Central memory CD8-positive, alpha-beta T cell (primary cell): Measurements from ENCODE around the gene FERMT1.

Source experiments
- ATAC-seq: fragments of 150-1000 bp; cut with Tn5 transposase; replicated peaks from 2 replicates; pipeline ENCODE4 v1.10.0; 2022; ENCODE audit warnings: mild to moderate bottlenecking, moderate FRiP score, moderate number of reproducible peaks; ENCODE audit not compliant: poor library complexity, severe bottlenecking; ENCODE audit errors: extremely low read depth
- DNase-seq, 2 donors: peaks; one replicate each; pipeline ENCODE4 v3.0.0; 2021; ENCODE audit warnings: low spot score in 2 of 2
- H3K27ac Mint-ChIP-seq: one replicate; pipeline ENCODE4 v1.8.0; 2022; ENCODE audit warnings: low read depth, mild to moderate bottlenecking, moderate library complexity, mixed read lengths
- H3K27me3 Mint-ChIP-seq: one replicate; pipeline ENCODE4 v1.8.0; 2022; ENCODE audit warnings: mixed read lengths
- H3K36me3 Mint-ChIP-seq: one replicate; pipeline ENCODE4 v1.8.0; 2022; ENCODE audit warnings: mild to moderate bottlenecking, moderate library complexity, mixed read lengths; ENCODE audit not compliant: insufficient read depth
- H3K4me1 Mint-ChIP-seq: one replicate; pipeline ENCODE4 v1.8.0; 2022; ENCODE audit warnings: mixed read lengths
- H3K4me3 Mint-ChIP-seq: one replicate; pipeline ENCODE4 v1.8.0; 2022; ENCODE audit warnings: mild to moderate bottlenecking, moderate library complexity, mixed read lengths
- H3K9me3 Mint-ChIP-seq: one replicate; pipeline ENCODE4 v1.8.0; 2022; ENCODE audit warnings: mixed read lengths

The FERMT1 gene

DNA sequence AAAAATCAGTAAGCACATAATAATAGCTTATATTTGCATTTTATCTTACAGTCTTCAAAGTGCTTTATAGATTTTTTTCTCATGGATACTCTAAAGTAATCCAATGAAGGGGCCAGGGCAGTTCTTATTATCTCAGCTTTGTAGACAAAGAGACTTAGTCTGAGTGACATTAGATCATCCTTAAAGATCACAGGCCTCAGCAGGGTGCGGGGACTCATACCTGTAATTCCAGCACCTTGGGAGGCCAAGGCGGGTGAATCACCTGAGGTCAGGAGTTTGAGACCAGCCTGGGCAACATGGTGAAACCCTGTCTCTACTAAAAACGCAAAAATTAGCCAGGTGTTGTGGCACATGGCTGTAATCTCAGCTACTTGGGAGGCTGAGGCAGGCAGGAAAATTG, 14.5 kb downstream of the FERMT1 start:
- peaks cover 39% of the 10 kb centered on the region for H3K27me3 Mint-ChIP-seq
- no peak for ATAC-seq
- H3K4me1 Mint-ChIP-seq: no peaks in the 10 kb centered on the region
- H3K4me3 Mint-ChIP-seq: no peak overlapping the region
- H3K36me3 Mint-ChIP-seq: no peaks in the 10 kb centered on the region
- H3K27ac Mint-ChIP-seq: no peak overlapping the region
- DNase-seq: no peak
- H3K9me3 Mint-ChIP-seq: peaks cover 5% of the 10 kb centered on the region

DNA sequence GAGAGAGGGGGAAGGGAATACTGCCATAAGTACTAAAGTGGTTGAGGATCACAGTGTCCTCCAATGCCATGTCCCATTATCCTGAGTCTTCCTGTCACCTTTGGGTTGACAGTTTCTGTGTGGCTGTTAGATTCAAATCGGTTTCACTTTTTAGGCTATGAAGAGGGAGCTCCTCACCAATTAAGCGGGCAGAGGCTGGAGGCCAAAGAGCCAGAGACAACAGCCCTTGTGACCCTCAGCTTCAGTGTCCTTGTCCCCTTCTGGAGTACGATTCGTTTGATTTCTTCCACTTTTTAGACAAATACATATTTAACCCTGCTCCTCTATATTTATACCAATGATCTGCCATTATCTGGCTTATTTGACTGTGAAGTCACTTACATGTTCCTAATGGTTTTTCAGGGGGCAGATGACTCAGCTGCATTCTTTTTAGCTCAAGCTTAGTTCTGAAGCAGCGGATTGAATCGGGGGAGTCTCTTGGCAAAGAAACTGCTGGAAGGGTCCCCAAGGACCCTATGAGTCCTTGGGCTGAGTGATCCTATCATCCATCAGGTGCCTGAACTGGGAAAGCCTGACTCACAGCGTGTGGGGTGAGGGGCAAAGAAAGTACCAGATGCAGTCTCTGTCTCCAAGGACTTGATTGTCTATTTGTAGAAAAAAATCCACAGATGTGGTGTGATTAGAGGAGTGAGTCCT, 18.2 kb downstream of the FERMT1 start:
- ATAC-seq: no peak

DNA sequence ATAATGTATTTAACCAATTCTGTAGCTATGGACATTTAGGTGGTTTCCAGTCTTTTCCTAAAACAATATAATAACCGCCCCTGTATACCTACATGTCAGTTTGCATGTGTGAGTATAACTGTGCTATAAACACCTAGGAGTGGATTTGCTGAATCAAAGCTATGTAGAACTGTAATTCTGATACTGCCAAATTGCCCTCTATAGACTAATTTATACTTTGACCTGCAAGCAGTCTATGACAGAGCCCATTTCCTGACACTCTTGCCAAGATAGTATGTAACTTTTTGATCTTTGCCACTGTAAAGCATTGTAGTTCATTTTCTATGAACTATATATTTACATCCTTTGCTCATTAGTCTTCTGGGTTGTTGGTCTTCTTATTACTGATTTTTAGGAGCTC, 19.5 kb downstream of the FERMT1 start:
- H3K4me3 Mint-ChIP-seq: no peak overlapping the region
- ATAC-seq (no peak), DNase-seq (no peak)
- H3K27me3 Mint-ChIP-seq: peaks cover 36% of the 10 kb centered on the region
- H3K4me1 Mint-ChIP-seq: no peaks in the 10 kb centered on the region
- H3K27ac Mint-ChIP-seq: no peak overlapping the region
- no peaks in the 10 kb centered on the region for H3K36me3 Mint-ChIP-seq
- H3K9me3 Mint-ChIP-seq: no peaks in the 10 kb centered on the region

More for the DNA sequence above, 18.2 kb downstream of the FERMT1 start:
- no peak overlapping the region for H3K27ac Mint-ChIP-seq
- H3K36me3 Mint-ChIP-seq: no peaks in the 10 kb centered on the region
- no peak overlapping the region for H3K4me3 Mint-ChIP-seq
- H3K9me3 Mint-ChIP-seq: no peaks in the 10 kb centered on the region
- DNase-seq: no peak
- peaks cover 36% of the 10 kb centered on the region for H3K27me3 Mint-ChIP-seq
- H3K4me1 Mint-ChIP-seq: no peaks in the 10 kb centered on the region

DNA sequence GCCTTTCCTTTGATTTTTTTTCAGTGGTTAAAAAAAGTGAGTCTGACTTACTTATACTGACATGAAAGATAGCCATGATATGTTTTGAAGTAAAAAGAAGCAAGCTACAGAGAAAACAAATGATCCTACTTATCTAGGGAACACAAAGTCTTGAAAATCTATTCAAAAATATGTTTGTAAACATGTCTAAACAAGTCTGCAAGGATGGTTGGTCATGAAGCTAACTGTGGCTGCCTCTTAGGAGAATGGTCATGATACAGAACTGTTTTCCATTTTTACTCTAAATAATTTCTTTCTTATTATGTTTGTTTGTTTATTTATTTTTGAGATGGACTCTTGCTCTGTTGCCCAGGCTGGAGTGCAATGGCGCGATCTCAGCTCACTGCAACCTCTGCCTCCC, 21.5 kb downstream of the FERMT1 start:
- peaks cover 42% of the 10 kb centered on the region for H3K27me3 Mint-ChIP-seq
- ATAC-seq (no peak), DNase-seq (no peak)
- H3K27ac Mint-ChIP-seq: no peak overlapping the region
- H3K4me1 Mint-ChIP-seq: no peaks in the 10 kb centered on the region
- no peaks in the 10 kb centered on the region for H3K36me3 Mint-ChIP-seq
- H3K4me3 Mint-ChIP-seq: no peak overlapping the region
- no peaks in the 10 kb centered on the region for H3K9me3 Mint-ChIP-seq

DNA sequence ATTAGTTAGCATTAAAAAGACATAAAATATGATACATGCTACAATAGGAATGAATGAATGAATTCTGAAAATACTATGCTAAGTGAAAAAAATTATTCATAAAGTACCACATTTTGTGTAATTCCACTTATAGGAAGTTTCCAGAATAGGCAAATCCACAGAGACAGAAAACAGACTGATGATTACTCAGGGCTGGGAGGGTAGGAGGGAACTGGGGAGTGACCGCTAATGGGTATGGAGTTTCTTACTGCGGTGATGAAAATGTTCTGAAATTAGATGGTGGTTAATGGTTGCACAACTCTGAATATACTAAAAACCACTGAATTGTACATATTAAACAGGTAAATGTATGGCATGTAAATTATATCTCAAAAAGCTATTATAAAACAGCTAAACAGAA, 22.6 kb downstream of the FERMT1 start:
- Mint-ChIP-seq H3K4me3 (no peak overlapping the region), H3K36me3 (no peaks in the 10 kb centered on the region), H3K9me3 (no peaks in the 10 kb centered on the region), H3K4me1 (no peaks in the 10 kb centered on the region), H3K27ac (no peak overlapping the region), H3K27me3 (peaks cover 34% of the 10 kb centered on the region)
- no peak for DNase-seq
- ATAC-seq: no peak

DNA sequence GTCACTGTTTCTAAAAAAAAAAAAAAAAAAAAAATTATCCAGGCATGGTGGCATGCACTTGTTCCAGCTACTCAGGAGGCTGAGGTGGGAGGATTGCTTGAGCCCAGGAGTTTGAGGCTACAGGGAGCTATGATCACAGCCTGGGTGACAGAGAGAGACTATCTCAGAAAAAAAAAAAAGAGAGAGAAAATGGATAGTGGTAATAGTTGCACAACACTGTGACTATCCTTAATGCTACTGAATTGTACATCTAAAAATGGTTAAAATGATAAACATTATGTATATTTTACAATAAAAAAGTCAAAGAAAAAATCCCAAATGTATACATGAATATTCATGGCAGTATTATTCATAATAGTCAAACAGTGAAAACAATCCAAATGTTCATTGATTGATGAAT, 23.0 kb downstream of the FERMT1 start:
- Mint-ChIP-seq H3K4me3 (no peak overlapping the region), H3K36me3 (no peaks in the 10 kb centered on the region), H3K27me3 (peaks cover 36% of the 10 kb centered on the region), H3K9me3 (no peaks in the 10 kb centered on the region), H3K27ac (no peak overlapping the region), H3K4me1 (no peaks in the 10 kb centered on the region)
- DNase-seq: no peak
- no peak for ATAC-seq

DNA sequence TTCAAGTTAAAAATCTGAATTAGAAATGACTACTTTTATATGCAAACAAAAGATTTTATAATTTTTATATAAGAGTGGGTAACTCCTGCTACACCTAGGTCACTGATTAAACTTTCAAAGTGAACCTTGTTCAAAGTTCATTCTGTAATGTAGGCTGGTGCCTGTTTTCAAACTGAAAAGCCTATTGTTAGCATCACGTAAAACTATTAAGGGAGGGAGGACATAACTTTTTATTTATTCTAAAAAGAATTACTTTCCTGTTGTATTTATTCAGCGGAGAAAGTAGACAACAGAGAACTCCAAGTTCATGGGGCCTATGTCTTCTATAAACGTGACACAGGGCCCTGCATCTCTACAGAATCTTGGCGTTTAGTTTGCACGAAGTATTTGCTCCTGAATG, 27.4 kb downstream of the FERMT1 start:
- DNase-seq (no peak), ATAC-seq (no peak)
- Mint-ChIP-seq H3K27ac (no peak overlapping the region), H3K9me3 (no peaks in the 10 kb centered on the region), H3K4me3 (no peak overlapping the region), H3K27me3 (peaks cover 34% of the 10 kb centered on the region), H3K4me1 (no peaks in the 10 kb centered on the region), H3K36me3 (no peaks in the 10 kb centered on the region)

DNA sequence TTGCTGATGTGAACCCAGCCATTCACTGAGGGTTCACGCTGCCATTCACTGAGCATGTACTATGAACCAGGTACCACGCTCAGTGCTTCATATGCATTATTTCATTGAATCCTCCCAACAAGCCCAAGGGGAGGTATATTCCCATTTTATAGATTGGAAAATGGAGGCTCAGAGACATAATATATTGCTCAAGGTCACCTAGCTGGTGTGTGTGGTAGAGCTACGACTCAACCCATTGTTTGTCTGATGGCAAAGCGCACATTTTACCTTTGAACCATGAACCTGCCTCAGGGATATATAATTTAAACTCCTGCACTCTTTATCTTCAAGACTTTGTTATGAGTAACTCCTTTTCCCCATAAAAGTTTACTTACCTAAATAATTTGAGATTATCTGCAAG, 28.3 kb downstream of the FERMT1 start:
- no peaks in the 10 kb centered on the region for H3K36me3 Mint-ChIP-seq
- H3K4me3 Mint-ChIP-seq: no peak overlapping the region
- H3K27ac Mint-ChIP-seq: no peak overlapping the region
- DNase-seq (no peak), ATAC-seq (no peak)
- H3K9me3 Mint-ChIP-seq: no peaks in the 10 kb centered on the region
- no peaks in the 10 kb centered on the region for H3K4me1 Mint-ChIP-seq
- H3K27me3 Mint-ChIP-seq: peaks cover 43% of the 10 kb centered on the region

DNA sequence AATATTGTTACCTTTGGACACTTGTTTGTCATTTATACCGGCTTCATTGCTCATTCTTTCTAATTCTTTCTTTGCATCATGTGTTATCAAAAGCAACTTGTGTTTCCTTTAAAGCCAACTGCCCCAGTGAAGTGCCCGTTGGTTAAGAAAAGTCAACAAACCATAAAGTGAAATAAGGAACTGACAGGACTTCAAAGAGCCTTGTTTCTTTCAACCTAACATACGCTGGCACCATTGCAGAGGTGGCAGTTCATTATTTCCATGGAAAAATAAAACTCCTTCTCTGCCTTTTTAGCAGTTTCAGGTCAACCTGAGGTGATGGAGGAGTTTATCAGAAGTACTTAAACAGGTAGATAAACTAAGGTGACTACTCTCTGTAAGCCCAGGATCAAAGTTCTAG, 28.8 kb downstream of the FERMT1 start:
- no peak overlapping the region for H3K27ac Mint-ChIP-seq

DNA sequence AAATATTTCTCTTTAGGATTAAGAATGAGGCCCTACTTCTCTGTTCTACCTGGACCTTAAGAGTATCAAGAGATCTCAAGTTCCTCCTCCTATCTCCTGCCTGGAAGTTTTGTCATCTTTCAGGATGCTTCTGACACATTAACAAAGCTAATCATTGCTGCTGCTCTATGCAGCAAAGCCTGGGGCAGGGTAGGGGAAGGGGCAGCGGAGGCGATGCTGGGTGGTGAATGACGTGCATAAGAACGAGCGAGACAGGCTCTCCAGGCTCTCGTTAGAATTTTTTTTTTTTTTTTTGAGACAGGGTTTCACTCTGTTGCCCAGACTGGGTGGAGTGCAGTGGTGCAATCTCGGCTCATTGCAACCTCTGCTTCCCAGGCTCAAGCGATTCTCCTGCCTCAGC, 31.2 kb downstream of the FERMT1 start:
- H3K9me3 Mint-ChIP-seq: no peaks in the 10 kb centered on the region
- no peak overlapping the region for H3K27ac Mint-ChIP-seq
- ATAC-seq (no peak), DNase-seq (no peak)
- H3K27me3 Mint-ChIP-seq: peaks cover 46% of the 10 kb centered on the region
- no peaks in the 10 kb centered on the region for H3K36me3 Mint-ChIP-seq
- no peak overlapping the region for H3K4me3 Mint-ChIP-seq
- no peaks in the 10 kb centered on the region for H3K4me1 Mint-ChIP-seq

More for the DNA sequence above, 28.8 kb downstream of the FERMT1 start:
- Mint-ChIP-seq H3K36me3 (no peaks in the 10 kb centered on the region), H3K4me1 (no peaks in the 10 kb centered on the region), H3K27me3 (peaks cover 48% of the 10 kb centered on the region), H3K9me3 (no peaks in the 10 kb centered on the region), H3K4me3 (no peak overlapping the region)
- DNase-seq: no peak
- ATAC-seq: no peak

DNA sequence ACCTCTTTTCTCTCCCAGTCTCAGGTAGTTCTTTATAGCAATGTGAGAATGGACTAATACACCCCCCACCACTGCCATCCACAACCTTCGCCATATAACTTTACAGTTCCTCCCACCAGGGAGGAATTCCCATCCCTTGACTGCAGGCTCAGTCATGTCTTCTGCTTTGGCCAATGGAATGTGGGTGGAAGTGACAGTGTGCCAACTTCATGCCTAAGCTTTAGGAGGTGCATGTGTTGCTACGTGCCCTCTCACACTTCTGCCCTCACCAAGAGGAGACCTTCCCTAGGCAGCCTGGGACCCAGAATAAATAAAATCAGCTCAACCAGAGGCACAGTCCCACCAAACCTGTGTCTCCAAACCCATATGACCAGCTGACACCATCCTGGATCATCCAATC, 36.0 kb downstream of the FERMT1 start:
- Mint-ChIP-seq H3K27ac (no peak overlapping the region), H3K36me3 (no peaks in the 10 kb centered on the region), H3K4me3 (no peak overlapping the region), H3K9me3 (no peaks in the 10 kb centered on the region), H3K4me1 (no peaks in the 10 kb centered on the region), H3K27me3 (peaks cover 28% of the 10 kb centered on the region)
- DNase-seq (no peak), ATAC-seq (no peak)

DNA sequence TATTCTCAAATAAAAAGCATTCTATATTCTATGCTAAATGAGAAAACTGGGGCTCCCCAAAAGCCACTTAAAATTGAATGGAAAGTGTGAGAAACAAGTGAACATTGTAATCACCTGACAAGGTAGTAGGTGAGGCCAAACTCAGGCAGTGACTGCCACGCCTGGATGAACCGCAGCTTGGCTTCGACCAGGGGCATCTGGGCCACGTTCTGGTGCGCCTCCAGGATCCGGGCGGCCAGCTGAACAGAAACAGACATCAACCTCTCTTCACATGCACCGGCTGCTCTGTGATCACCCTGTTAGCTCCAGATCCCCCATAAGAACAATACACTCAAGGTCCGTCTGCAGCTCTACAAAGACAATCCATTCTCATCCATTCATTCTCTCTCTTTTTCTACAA, 38.9 kb downstream of the FERMT1 start:
- H3K27ac Mint-ChIP-seq: no peak overlapping the region

DNA sequence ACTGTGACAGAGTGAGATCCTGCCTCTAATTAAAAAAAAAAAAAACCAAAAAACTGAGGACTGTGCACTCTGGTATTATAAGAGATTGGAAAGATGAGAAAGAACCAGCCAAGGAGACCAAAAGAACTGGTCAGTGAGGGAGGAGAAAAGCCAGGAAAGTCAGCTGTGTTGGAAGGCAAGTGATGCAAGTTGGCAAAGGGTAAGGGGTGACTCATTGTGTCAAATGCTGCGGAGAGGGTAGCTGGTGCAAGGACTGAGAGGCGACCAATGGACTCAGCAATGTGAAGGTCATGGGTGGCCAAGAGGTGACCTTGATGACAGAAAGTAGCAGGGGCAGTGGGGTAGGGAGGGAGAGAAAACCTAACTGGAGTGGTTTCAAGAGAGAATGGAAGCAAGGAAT, 41.6 kb downstream of the FERMT1 start:
- H3K27ac Mint-ChIP-seq: no peak overlapping the region
- H3K4me3 Mint-ChIP-seq: no peak overlapping the region
- no peaks in the 10 kb centered on the region for H3K4me1 Mint-ChIP-seq
- H3K36me3 Mint-ChIP-seq: no peaks in the 10 kb centered on the region
- H3K27me3 Mint-ChIP-seq: peaks cover 24% of the 10 kb centered on the region
- ATAC-seq: no peak
- no peak for DNase-seq
- no peaks in the 10 kb centered on the region for H3K9me3 Mint-ChIP-seq

More for the DNA sequence above, 38.9 kb downstream of the FERMT1 start:
- ATAC-seq (no peak), DNase-seq (no peak)
- Mint-ChIP-seq H3K9me3 (no peaks in the 10 kb centered on the region), H3K27me3 (peaks cover 35% of the 10 kb centered on the region), H3K4me3 (no peak overlapping the region), H3K4me1 (no peaks in the 10 kb centered on the region), H3K36me3 (no peaks in the 10 kb centered on the region)
